HG02759 (cell line): ENCODE results near the gene RPS6KA3.
A peak's percentile ranks its signal among the peaks of the same experiment; 100 is the strongest.
"Not testable (repeated sequence)": the region's sequence is repeated elsewhere in the genome, so short reads cannot be mapped to it uniquely, and the experiment has no call there.

ENCODE experiments used
- ATAC-seq: cut with Tn5 transposase; IDR thresholded peaks from one replicate; pipeline ENCODE4 v1.9.1; 2021; ENCODE audit warnings: mild to moderate bottlenecking, moderate library complexity; ENCODE audit not compliant: unreplicated experiment

Gene RPS6KA3

GRCh38 chrX:20149326-20149725 lies 117.4 kb downstream of the RPS6KA3 start:
- ATAC-seq: no peak

GRCh38 chrX:20147561-20147960 lies 119.1 kb downstream of the RPS6KA3 start:
- ATAC-seq: no peak

DNA sequence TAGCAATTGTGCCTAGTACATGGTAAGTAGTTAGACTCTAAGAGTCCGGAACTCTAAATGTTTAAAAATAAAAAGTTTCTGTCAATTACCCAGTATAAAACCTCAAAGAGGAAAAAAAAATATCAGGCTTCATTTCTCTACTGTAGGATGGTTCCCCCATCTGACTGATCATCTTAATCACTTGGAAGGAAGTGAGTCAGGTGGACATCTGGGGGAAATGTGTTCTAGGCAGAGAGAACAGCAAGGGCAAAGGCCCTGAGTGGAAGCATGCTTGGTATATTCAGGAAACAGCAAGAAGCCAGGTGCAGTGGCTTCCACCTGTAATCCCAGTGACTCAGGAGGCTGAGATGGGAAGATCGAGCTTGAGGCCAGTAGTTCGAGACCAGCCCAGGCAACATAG lies 122.2 kb downstream of the RPS6KA3 start:
- no peak for ATAC-seq

DNA sequence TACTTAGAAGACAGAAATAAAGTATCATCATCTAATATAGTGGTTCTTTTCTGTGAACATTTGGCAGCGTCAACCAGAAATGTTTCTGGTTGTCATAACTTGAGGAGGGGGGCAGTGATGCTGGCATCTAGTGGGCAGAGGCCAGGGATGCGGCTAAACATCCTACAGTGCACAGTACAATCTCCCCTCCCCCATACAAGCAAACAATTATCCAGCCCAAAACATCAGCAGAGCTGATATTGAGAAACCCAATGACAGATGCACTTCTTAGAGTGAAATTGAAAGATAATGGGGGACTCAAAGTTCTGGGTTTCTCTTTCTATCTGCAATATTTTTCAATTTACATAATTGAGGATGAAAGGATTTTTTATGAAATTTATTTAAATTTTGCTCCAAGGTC lies 123.1 kb downstream of the RPS6KA3 start:
- no peak for ATAC-seq

DNA sequence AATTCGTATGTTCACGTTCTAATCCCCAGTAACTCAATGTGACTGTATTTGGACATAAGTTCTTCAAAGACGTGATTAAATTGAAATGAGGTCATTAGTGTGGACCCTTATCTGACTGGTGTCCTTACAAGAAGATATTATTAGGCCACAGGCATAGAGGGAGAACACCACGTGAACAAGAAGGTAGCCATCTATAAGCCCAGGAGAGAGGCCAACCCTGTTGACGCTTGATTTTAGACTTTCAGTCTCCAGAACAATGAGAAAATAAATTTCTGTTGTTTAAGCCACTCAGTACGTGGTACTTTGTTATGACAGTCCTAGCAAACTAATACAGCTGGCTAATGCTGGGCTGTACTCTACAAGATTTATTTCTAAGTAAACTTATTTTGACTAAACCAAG lies 123.6 kb downstream of the RPS6KA3 start:
- no peak for ATAC-seq

DNA sequence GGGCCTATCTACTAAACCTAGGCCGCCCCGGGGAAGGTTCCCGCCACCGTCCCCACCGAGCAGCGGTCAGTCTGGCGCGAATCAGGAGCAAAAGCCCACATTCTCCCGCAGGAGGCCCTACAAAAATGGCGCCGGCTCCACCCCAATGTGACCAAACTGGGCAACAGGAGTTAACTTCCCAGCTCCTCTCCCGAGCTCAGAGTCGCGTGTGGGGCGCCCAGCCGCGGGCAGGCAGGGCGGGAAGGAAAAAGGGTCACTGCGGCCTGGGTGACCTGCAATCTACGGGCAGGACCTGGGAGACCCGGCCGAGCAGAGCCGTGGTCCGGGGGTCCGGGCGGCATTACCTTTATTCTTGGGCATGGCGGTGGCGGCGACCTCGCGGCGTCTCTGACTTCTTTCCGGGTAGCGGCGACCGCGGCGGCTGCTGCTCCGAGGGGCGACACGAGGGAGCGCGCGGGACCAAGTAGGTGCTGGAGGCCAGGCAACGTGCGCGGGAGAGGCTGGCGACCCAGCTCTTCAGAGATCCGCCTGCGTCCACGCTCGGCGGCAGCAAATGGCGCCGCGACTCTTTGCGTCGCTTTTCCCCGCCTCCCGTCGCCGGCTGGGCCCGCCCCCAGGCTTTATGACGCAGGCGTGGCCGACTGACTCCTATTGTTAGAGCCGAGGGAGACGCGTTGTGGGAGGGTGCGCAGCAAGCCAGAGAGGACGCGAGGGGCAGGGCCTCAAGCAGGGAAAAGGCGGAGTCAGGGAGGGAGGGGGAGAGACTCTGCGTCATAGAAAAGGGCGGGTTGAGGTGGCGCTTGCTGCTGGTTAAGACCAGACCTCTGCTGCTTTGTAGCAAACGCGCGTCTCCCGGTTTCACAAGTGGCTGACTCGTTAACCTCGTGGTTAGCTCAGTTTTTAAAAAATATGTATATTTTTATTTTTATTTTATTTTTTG lies 125.2 kb downstream of the RPS6KA3 start, which contains the start of gene EIF1AX:
EIF1AX (minus strand) TSS at position 558 of the 940 bp plus-strand sequence; CDS start at position 360, 198 bp downstream.
- ATAC-seq: peak; percentile 99

GRCh38 chrX:20140420-20140819 lies 126.3 kb downstream of the RPS6KA3 start:
- ATAC-seq: no peak

DNA sequence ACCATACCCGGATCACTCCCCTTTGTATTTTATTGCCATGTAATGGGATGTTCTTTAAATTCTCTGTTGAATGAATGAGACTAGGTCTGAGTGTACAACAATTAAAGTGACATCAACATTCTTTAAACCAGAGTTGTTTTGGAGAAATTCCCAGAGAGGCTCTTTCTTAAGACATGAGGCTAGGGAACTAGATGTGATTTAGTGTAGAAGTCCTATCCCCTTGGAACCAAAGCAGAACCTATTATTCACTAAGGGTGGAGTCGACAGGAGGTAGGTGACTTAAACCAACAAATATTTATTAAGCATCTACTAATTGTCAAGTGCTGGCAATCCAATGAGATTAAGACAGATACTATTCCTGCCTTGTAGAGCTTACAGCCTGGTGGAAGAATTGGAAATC lies 126.7 kb downstream of the RPS6KA3 start:
- no peak for ATAC-seq

DNA sequence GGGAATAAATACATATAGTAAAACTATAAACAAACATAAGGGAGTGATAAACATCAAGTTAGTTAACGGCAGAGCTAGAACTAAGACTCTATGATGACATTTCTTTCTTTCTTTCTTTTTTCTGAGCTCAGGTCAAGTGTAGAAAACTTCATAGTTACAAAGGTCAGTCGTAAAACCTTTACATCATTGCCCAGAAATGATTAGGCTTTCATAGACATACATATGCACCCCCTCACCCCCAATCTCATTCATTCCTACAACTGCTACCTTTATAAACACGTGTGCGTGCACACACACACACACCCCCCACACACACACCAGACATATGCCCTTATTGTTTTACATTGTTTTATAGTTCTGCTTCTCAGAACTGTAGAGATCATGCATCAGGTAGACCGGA lies 130.8 kb downstream of the RPS6KA3 start:
- no peak for ATAC-seq

GRCh38 chrX:20132666-20133065 lies 134.0 kb downstream of the RPS6KA3 start:
- no peak for ATAC-seq

- no peak for ATAC-seq
Observed at GRCh38 chrX:20130357-20130756, 136.4 kb downstream of the RPS6KA3 start.

DNA sequence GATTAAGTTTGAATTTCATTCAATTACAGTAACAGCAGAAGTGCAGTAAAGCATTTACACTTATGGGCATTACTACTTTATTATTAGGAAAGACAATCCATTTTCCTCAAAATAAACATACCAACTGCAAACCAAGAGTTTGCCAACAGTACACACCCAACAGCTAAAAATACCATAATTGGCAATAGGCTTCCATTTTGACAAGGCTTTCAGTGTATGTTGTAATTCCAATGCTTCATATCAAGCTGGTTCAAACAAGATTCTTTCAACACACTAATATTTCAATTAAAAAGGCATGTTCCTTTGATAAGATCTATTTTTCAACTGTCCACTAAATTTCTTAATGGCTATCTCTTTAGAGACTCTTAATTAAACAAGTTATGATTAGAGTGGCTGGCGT lies 137.2 kb downstream of the RPS6KA3 start:
- ATAC-seq: no peak

- no peak for ATAC-seq
Observed at GRCh38 chrX:20128670-20129069, 138.0 kb downstream of the RPS6KA3 start.

GRCh38 chrX:20127440-20127839 lies 139.3 kb downstream of the RPS6KA3 start:
- not testable (repeated sequence) for ATAC-seq

DNA sequence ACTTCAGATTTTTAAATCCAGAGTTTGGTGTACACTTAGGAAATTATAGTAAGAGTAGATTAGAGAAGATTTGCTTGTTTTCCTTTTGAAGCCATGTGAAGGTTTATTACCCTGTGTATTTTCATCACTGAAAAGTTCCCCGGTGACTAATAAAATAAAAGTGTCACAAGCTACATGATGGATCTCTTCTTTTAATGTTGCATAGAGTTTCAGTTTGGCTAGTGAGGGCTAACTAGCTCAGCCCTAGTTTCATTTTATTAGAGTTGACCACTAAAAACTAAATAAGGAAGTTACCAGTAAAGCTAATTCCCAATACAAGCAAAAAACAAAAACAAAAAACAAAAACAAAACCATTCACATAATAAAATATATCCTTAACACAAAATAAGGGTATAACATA lies 139.9 kb downstream of the RPS6KA3 start:
- ATAC-seq: not testable (repeated sequence)

GRCh38 chrX:20124964-20125363 lies 141.7 kb downstream of the RPS6KA3 start:
- ATAC-seq: no peak

DNA sequence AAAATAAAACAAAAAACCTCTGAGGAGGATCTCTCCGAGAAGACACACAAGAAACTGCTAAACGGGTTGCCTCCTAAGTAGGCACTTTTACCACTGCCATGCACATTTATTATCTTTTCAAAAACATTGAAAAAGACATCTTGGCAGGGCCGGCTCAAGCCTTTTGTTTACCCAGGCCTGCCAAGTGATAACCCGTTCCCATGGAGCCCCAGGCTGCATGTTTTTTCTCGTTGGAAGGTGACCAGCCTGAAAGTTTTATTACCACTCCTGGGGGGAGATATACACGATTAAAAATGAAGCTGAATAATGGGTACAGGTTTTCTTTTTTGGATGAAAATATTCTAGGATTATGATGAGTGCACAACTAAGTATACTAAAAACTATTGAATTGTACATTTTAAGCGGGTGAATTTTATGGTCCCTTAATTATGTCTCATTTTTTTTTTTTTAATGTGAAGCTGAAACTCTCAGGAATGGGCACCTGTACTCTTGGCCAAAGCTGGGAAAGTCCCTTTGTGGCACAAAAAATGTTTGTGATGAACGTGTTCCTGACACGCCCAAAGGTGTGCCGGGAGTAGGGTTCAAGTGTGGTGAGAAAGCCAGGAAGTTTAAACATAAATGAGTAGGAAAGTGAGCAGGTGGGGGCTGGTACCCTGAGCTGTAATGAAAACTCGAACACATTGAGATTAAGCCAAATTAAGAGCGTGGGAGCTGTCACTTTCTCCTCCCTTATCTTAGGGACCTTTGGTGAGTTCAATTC lies 148.5 kb downstream of the RPS6KA3 start:
- no peak for ATAC-seq

DNA sequence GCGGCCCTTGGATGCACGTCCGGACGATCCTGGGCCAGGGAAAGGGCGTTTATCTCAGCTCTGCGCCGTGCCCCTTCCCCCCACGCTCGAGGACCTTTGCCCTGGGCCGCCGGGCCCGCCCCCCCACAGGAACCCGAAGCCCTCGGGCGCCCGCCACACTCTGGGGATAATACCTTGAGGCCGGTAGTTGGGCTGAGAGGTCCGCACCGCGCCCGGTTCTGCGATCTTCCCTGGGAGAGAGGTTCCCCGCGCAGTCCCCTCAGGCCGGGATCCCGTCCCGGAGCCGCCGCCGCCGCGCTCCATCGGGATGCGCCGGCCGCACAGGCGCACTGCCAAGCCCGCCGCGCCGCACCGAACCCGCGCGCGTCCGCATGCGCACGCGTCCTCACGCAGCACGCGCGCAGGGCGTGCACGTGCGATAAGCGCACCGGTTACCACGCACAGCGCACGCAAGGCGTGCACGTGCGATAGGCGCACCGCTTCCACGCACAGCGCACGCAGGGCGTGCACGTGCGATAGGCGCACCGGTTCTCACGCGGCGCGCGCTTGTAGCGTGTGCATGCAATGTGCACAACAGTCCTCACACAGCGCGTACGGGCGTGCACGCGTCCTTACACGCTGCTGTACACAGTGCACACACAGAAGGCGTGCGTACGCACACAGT lies 150.0 kb downstream of the RPS6KA3 start, which contains the start of gene MAP7D2:
MAP7D2 (minus strand) TSS at position 331 of the 664 bp plus-strand sequence; CDS start at position 303, 28 bp downstream.
- no peak for ATAC-seq

DNA sequence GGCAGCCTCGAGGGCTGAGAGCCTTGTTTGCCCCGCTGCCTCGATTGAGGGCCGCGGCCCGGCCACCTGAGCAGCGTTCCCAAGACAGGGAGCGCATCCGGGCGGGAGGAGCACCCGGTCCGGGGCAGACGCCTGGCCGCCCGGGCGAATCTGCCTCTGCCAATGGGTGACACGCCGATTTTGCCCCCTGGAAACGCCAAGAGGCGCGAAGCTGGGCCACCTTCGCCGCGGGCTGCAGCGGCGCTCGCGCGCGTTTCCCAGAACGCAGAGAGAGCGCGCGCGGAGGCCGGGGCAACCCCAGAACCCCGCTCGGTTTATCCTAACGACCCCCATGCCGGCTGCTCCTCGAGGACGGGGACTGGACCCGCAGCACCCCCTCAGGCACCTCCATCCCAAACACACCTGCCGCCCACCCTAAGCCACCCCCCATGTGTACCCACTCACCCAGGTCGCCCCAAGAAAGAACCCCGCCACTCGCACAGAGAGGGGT lies 150.6 kb downstream of the RPS6KA3 start:
- ATAC-seq: no peak

GRCh38 chrX:20112022-20112774 lies 154.5 kb downstream of the RPS6KA3 start:
- ATAC-seq: no peak
